OCI-LY1 (cell line): ENCODE measurements around the gene HSP90AB1.

Experiments used
- H2AFZ ChIP-seq: fragments of 200-600 bp; sonication (generic), shearing (Covaris generic); 2 replicates; pipeline ENCODE4 v1.6.0; 2014; ENCODE audit warnings: antibody characterized with exemption, mild to moderate bottlenecking, low read length
- H3F3A ChIP-seq: fragments of 200-600 bp; sonication (generic), shearing (Covaris generic); 2 replicates; pipeline ENCODE4 v1.6.0; 2014; ENCODE audit warnings: mild to moderate bottlenecking, antibody characterized with exemption, low read length, moderate library complexity; ENCODE audit not compliant: insufficient read depth
- H3K27ac ChIP-seq: fragments of 200-600 bp; sonication (generic); 2 replicates; pipeline ENCODE4 v1.5.1; 2014; ENCODE audit warnings: low read length, mixed run types, mild to moderate bottlenecking, low read depth; ENCODE audit not compliant: poor library complexity, severe bottlenecking
- H3K27me3 ChIP-seq: fragments of 200-600 bp; sonication (generic); 2 replicates; pipeline ENCODE4 v1.6.0; 2014; ENCODE audit warnings: antibody characterized with exemption, mild to moderate bottlenecking, low read length, moderate library complexity; ENCODE audit not compliant: insufficient read depth
- H3K36me3 ChIP-seq: fragments of 200-600 bp; sonication (generic); 2 replicates; pipeline ENCODE4 v1.6.1; 2014; ENCODE audit warnings: mild to moderate bottlenecking, antibody characterized with exemption, low read length, moderate library complexity, mixed read lengths; ENCODE audit not compliant: insufficient read depth
- H3K4me1 ChIP-seq: fragments of 200-600 bp; sonication (generic); 2 replicates; pipeline ENCODE4 v1.5.1; 2014; ENCODE audit warnings: mild to moderate bottlenecking, low read length, moderate library complexity; ENCODE audit not compliant: insufficient read depth, severe bottlenecking
- H3K4me2 ChIP-seq: fragments of 200-600 bp; sonication (generic), shearing (Covaris generic); 2 replicates; pipeline ENCODE4 v1.6.1; 2014; ENCODE audit warnings: low read length
- H3K4me3 ChIP-seq: fragments of 200-600 bp; sonication (generic); 2 replicates; pipeline ENCODE4 v1.5.1; 2014; ENCODE audit warnings: low read length, low read depth, mild to moderate bottlenecking, mixed read lengths; ENCODE audit not compliant: poor library complexity, severe bottlenecking
- H3K79me2 ChIP-seq: fragments of 200-600 bp; shearing (Covaris generic); 2 replicates; pipeline ENCODE4 v1.6.1; 2016; ENCODE audit warnings: mixed run types, low read length, mixed read lengths; ENCODE audit not compliant: insufficient read depth
- H3K9ac ChIP-seq: fragments of 200-600 bp; sonication (generic), shearing (Covaris generic); 2 replicates; pipeline ENCODE4 v1.6.1; 2014; ENCODE audit warnings: mild to moderate bottlenecking, low read length, mixed read lengths
- H3K9me2 ChIP-seq: fragments of 200-600 bp; sonication (generic), shearing (Covaris generic); 2 replicates; pipeline ENCODE4 v1.6.1; 2014; ENCODE audit warnings: low read depth, mild to moderate bottlenecking, low read length, mixed read lengths
- H3K9me3 ChIP-seq: fragments of 200-600 bp; shearing (Covaris generic); 2 replicates; pipeline ENCODE4 v1.6.1; 2014; ENCODE audit warnings: low read length, mixed read lengths
- H4K20me1 ChIP-seq: fragments of 200-600 bp; sonication (generic), shearing (Covaris generic); 2 replicates; pipeline ENCODE4 v1.6.0; 2016; ENCODE audit warnings: mild to moderate bottlenecking, low read length; ENCODE audit not compliant: insufficient read depth
- EZH2 ChIP-seq: fragments of 200-600 bp; sonication (generic), shearing (Covaris generic); IDR thresholded peaks from 2 replicates; pipeline ENCODE4 v1.8.0; 2017; ENCODE audit warnings: borderline replicate concordance, mixed run types, mild to moderate bottlenecking, antibody characterized with exemption, low read length, moderate library complexity, mixed read lengths
- TF ChIP-seq, protein P1 (sequence below): fragments of 200-600 bp; sonication (generic), shearing (Covaris generic); IDR thresholded peaks from 2 replicates; pipeline ENCODE4 v1.5.1; 2017; ENCODE audit warnings: mild to moderate bottlenecking, antibody characterized with exemption, low read length, moderate library complexity, mixed read lengths

HSP90AB1 gene

DNA sequence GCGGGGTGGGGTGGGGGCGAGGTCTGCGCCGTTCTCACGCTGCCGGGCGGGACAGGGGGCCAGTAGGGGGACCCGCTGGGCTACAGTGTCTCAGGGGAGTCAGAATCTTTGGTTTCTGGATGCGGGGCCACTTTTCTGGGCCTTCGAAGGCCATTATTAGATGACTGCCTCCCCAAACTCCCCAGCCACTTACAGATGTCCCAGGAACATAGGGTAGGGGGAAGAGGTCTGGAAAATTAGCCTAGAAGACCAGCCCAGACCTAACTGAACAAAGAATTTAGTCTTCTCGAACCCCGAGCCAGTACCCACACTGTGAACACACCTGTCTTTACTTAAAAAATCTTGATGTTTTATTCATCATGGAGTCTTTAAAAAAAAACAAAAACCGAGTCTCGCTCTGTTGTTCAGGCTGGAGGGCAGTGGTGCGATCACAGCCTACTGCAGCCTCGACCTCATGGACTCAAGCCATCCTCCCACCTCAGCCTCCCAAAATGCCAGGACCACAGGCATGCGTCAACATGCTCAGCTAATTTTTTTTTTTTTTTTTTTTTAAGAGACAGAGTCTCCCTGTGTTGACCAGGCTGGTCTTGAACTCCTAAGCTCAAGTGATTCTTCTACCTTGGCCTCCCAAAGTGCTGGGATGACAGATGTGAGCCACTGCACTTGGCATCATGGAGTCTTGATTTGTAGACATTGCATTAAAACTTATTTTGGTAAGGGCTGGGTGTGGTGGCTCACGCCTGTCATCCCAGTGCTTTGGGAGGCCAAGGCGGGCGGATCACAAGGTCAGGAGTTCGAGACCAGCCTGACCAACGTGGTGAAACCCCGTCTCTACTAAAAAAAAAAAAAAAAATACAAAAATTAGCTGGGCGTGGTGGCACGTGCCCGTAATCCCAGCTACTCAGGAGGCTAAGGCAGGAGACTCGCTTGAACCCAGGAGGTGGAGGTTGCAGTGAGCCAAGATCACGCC is 26.8 kb upstream of the HSP90AB1 start:
- Histone ChIP-seq H2AFZ (no peak overlapping the region), H3K4me1 (peaks cover 47% of the 10 kb centered on the region), H3K79me2 (no peaks in the 10 kb centered on the region), H3F3A (peaks cover 10% of the 10 kb centered on the region), H3K9me3 (no peaks in the 10 kb centered on the region), H3K4me2 (peak overlapping the region; percentile 71), H3K9ac (peak overlapping the region; percentile 49; the same call in 1 of the 2 replicates), H4K20me1 (no peaks in the 10 kb centered on the region), H3K27me3 (no peaks in the 10 kb centered on the region), H3K9me2 (no peaks in the 10 kb centered on the region), H3K4me3 (peak overlapping the region; percentile 59), H3K36me3 (no peaks in the 10 kb centered on the region), H3K27ac (peak overlapping the region; percentile 82)
- no peak for TF ChIP-seq EZH2
- TF ChIP-seq, protein P1, sequence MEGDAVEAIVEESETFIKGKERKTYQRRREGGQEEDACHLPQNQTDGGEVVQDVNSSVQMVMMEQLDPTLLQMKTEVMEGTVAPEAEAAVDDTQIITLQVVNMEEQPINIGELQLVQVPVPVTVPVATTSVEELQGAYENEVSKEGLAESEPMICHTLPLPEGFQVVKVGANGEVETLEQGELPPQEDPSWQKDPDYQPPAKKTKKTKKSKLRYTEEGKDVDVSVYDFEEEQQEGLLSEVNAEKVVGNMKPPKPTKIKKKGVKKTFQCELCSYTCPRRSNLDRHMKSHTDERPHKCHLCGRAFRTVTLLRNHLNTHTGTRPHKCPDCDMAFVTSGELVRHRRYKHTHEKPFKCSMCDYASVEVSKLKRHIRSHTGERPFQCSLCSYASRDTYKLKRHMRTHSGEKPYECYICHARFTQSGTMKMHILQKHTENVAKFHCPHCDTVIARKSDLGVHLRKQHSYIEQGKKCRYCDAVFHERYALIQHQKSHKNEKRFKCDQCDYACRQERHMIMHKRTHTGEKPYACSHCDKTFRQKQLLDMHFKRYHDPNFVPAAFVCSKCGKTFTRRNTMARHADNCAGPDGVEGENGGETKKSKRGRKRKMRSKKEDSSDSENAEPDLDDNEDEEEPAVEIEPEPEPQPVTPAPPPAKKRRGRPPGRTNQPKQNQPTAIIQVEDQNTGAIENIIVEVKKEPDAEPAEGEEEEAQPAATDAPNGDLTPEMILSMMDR: no peak

- H3K27ac ChIP-seq: peak overlapping the region; percentile 74
- H3K9me2 ChIP-seq: no peaks in the 10 kb centered on the region
- H4K20me1 ChIP-seq: no peaks in the 10 kb centered on the region
- H3K4me2 ChIP-seq: no peak overlapping the region
- H3K9me3 ChIP-seq: no peaks in the 10 kb centered on the region
- H3K27me3 ChIP-seq: no peaks in the 10 kb centered on the region
- TF ChIP-seq EZH2: no peak
- no peak overlapping the region for H3K4me3 ChIP-seq
- H2AFZ ChIP-seq: no peak overlapping the region
- H3F3A ChIP-seq: peaks cover 10% of the 10 kb centered on the region
- no peak overlapping the region for H3K9ac ChIP-seq
- H3K4me1 ChIP-seq: peaks cover 55% of the 10 kb centered on the region
- no peaks in the 10 kb centered on the region for H3K79me2 ChIP-seq
- H3K36me3 ChIP-seq: no peaks in the 10 kb centered on the region
Observed at GRCh38 chr6:44220913-44221290, 26.0 kb upstream of the HSP90AB1 start.

DNA sequence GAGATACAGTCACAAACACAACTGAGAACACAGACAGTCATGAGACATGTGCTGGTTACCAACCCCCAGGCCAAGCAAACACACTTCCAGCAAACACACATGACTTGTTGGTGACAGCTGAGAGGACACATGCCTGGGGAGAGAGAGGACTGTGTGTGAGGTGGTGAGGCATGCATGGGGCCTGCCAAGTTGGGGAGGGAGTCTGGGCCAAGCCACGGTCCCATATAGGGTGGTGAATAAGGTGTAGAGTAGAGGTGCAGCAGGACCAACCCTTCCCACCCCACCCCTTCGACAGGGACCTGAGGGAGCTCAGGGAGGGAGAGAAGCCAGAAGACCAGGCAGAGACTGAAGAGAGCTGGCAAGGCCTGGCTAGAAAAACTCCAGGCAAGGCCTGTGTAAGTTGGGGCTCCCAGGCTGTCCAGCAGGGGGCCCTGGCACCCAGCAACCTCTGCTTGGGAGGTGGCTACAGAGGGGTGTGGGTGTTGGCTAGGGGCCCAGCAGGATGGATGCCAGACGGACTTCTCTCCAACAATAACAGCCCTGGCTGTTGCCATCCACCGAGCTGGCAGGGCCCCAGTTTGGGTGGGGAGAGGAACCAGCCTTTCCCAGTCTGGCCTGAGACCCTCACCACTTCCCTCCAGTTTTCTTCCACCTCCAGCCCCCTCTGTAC is 25.5 kb upstream of the HSP90AB1 start:
- no peak overlapping the region for H2AFZ ChIP-seq
- H3K36me3 ChIP-seq: no peaks in the 10 kb centered on the region
- no peaks in the 10 kb centered on the region for H3K9me3 ChIP-seq
- peak overlapping the region; percentile 74 for H3K27ac ChIP-seq
- H3K9ac ChIP-seq: no peak overlapping the region
- no peaks in the 10 kb centered on the region for H3K9me2 ChIP-seq
- no peaks in the 10 kb centered on the region for H3K79me2 ChIP-seq
- peaks cover 60% of the 10 kb centered on the region for H3K4me1 ChIP-seq
- H3F3A ChIP-seq: peaks cover 10% of the 10 kb centered on the region
- no peaks in the 10 kb centered on the region for H4K20me1 ChIP-seq
- TF ChIP-seq, protein P1: peak; percentile 76
- TF ChIP-seq EZH2: no peak
- H3K4me2 ChIP-seq: no peak overlapping the region
- H3K4me3 ChIP-seq: no peak overlapping the region
- H3K27me3 ChIP-seq: no peaks in the 10 kb centered on the region
